Body of pancreas (tissue), 4 donors: ENCODE results near the gene B4GALNT3.

Source experiments
- CTCF ChIP-seq, 7 experiments: fragments of 450-650 bp in 4 of 7; fragments of 200-600 bp in 3 of 7; sonication (generic) in 3 of 7; IDR thresholded peaks; one replicate each; pipeline ENCODE4 v1.5.1; 2016 to 2019; ENCODE audit warnings: antibody characterized with exemption in 7 of 7
- POLR2A ChIP-seq, 3 donors: fragments of 450-650 bp; IDR thresholded peaks; one replicate each; pipeline ENCODE4 v1.6.1; 2016; ENCODE audit warnings: antibody characterized with exemption in 3 of 3, mild to moderate bottlenecking in 2 of 3

DNA sequence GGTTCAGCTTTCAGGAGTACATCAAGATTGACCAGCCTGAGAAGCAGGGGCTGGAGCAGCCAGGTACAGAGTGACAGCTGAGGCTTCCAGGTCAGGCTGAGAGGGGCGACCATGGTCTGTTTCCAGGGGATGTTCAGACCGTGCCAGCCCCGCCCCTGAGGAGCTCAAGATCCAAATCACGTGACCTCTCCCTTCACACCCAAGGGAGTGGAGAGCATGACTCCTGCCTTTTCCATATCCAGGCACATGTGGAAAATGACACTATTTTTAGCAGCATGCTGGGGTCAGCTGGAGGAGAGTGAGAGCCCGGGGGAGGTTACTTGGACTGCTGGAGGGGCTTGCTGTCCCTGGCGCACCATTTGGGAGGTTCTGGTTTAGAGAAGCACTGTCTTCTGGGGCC lies 92.7 kb downstream of the B4GALNT3 start:
- TF ChIP-seq CTCF (IDR thresholded peaks at IDR 0.05) (no peak), POLR2A (IDR thresholded peaks at IDR 0.05) (no peak)
